ENCODE results near the gene PAQR8.

- no peak for TF ChIP-seq GABPA (IDR thresholded peaks at IDR 0.05 in 1 of 2, conservative IDR thresholded peaks at IDR 0.05 in 1 of 2)
- TF ChIP-seq CTCF (IDR thresholded peaks at IDR 0.05; ENCODE audit: low read depth, low read length, missing input control), result no peak
- TF ChIP-seq MAX (IDR thresholded peaks at IDR 0.05), result no peak
- TF ChIP-seq YY1 (IDR thresholded peaks at IDR 0.05), result no peak
- TF ChIP-seq TAF1 (conservative IDR thresholded peaks at IDR 0.05), result no peak
- TF ChIP-seq RAD21 (IDR thresholded peaks at IDR 0.05), result no peak
Observed at GRCh38 chr6:52361414-52361944, 472 bp upstream of the PAQR8 start.

Data from liver (tissue), 3 donors.